K562 (cell line): ENCODE results near the gene SLCO3A1. TPM values are rescaled to one million over a fixed set of nuclear protein-coding genes. Genes with fewer than 3 reads are reported as not detected.

Experiments used
- ATAC-seq: fragments of 200-7000 bp; cut with Tn5 transposase; 3 replicates; pipeline ENCODE4 v1.9.1; 2020; ENCODE audit warnings: moderate library complexity
- BruUV-seq: library from RNA; stranded (reverse); fragments of 400-500 nt; replicated peaks from 2 replicates; lab custom pipeline; 2021; lab: Mats Ljungman, UMichigan
- CTCF ChIA-PET: fragments of 300-600 bp; formaldehyde crosslinking; extraction: SDS; loops from one replicate; lab custom pipeline; 2021; ENCODE audit warnings: low intra/inter-chr PET ratio; lab: Yijun Ruan, JAX
- POLR2A ChIA-PET: fragments of 300-600, 350-650 bp; sonication (Branson Sonifier 250); formaldehyde crosslinking; extraction: SDS; loops from one replicate; lab custom pipeline; 2021; ENCODE audit warnings: antibody characterized with exemption, inconsistent platforms; lab: Yijun Ruan, JAX
- DNase-seq, 4 experiments: peaks; one replicate each; pipeline versions ENCODE4 v3.0.0 to v3.0.0-alpha.2; 2011 to 2018; ENCODE audit warnings: low spot score in 3 of 4, mixed read lengths in 3 of 4; ENCODE audit errors: extremely low read depth in 1 of 4
- FAIRE-seq: peaks from 2 replicates; lab custom pipeline; 2011; peaks lifted over from hg19 to GRCh38; lab: Jason Lieb, UNC
- H2AFZ ChIP-seq: 2 replicates; pipeline ENCODE4 v1.6.0; 2011; ENCODE audit warnings: low read depth, low read length, control low read depth, inconsistent platforms
- H3K27ac ChIP-seq: fragments of 200-600 bp; 3 replicates; pipeline ENCODE4 v1.8.0; 2011; ENCODE audit warnings: low read depth, mild to moderate bottlenecking, control low read depth, inconsistent platforms, low read length, moderate library complexity, mixed read lengths; ENCODE audit errors: extremely low read depth
- H3K27me3 ChIP-seq, 2 experiments: fragments of 300-600 bp in 1 of 2; 2 replicates in 1 of 2; 3 replicates in 1 of 2; pipeline versions ENCODE4 v1.6.0 to v1.8.0; 2011; ENCODE audit warnings: inconsistent platforms in 2 of 2, low read length in 2 of 2, mild to moderate bottlenecking in 1 of 2, mixed read lengths in 1 of 2, moderate library complexity in 1 of 2; ENCODE audit not compliant: control insufficient read depth in 2 of 2, insufficient read depth in 2 of 2
- H3K36me3 ChIP-seq: fragments of 300-600 bp; 3 replicates; pipeline ENCODE4 v1.8.0; 2011; ENCODE audit warnings: mild to moderate bottlenecking, low read length, inconsistent platforms; ENCODE audit not compliant: control insufficient read depth, insufficient read depth
- H3K4me1 ChIP-seq, 2 experiments: fragments of 200-600 bp in 1 of 2; replicated peaks in 1 of 2; 2 replicates in 1 of 2; 3 replicates in 1 of 2; pipeline versions ENCODE4 v1.5.1 to v1.8.0; 2011; ENCODE audit warnings: inconsistent platforms in 2 of 2, low read length in 2 of 2, mild to moderate bottlenecking in 1 of 2, mixed read lengths in 1 of 2, moderate library complexity in 1 of 2; ENCODE audit not compliant: control insufficient read depth in 2 of 2, insufficient read depth in 2 of 2
- H3K4me2 ChIP-seq: 2 replicates; pipeline ENCODE4 v1.6.1; 2011; ENCODE audit warnings: low read length, control low read depth, inconsistent platforms, mixed read lengths; ENCODE audit not compliant: insufficient read depth
- H3K4me3 ChIP-seq: fragments of 200-600 bp; sonication (generic), shearing (Covaris generic); 2 replicates; pipeline ENCODE4 v1.5.1; 2016; ENCODE audit warnings: control low read depth, inconsistent platforms
- H3K79me2 ChIP-seq: fragments of 200-600 bp; 3 replicates; pipeline ENCODE4 v1.8.0; 2011; ENCODE audit warnings: low read length, inconsistent platforms; ENCODE audit not compliant: control insufficient read depth, insufficient read depth
- H3K9ac ChIP-seq, 2 experiments: 2 replicates each; pipeline versions ENCODE4 v1.6.0 to v1.6.1; 2011; ENCODE audit warnings: low read depth in 2 of 2, low read length in 2 of 2, control low read depth in 1 of 2, inconsistent platforms in 1 of 2, mild to moderate bottlenecking in 1 of 2, mixed read lengths in 1 of 2; ENCODE audit not compliant: insufficient read depth in 1 of 2
- H3K9me1 ChIP-seq: one replicate; pipeline ENCODE4 v1.6.0; 2011; ENCODE audit warnings: inconsistent platforms, mild to moderate bottlenecking, low read length, moderate library complexity; ENCODE audit not compliant: control insufficient read depth, insufficient read depth
- H3K9me3 ChIP-seq: replicated peaks from 2 replicates; pipeline ENCODE4 v1.5.1; 2011; ENCODE audit warnings: low read depth, low read length, inconsistent platforms; ENCODE audit not compliant: control insufficient read depth, insufficient read depth
- H4K20me1 ChIP-seq: replicated peaks from 2 replicates; pipeline ENCODE4 v1.6.1; 2011; ENCODE audit warnings: low read length, inconsistent platforms, mixed read lengths; ENCODE audit not compliant: control insufficient read depth, insufficient read depth
- CBX3 ChIP-seq, 2 experiments: IDR thresholded peaks; 1 replicate in 1 of 2; 2 replicates in 1 of 2; pipeline ENCODE4 v1.6.1; 2012; ENCODE audit warnings: inconsistent platforms in 2 of 2, low read length in 2 of 2, borderline replicate concordance in 1 of 2, control low read depth in 1 of 2
- HMG20A ChIP-seq: fragments of 450-650 bp; formaldehyde crosslinking; conservative IDR thresholded peaks from 2 replicates; pipeline ENCODE4 v1.4.0; 2020; ENCODE audit warnings: mild to moderate bottlenecking, mixed read lengths
- HNRNPL ChIP-seq: fragments of 200-400 bp; formaldehyde crosslinking; IDR thresholded peaks from 2 replicates; pipeline ENCODE4 v1.6.1; 2017; ENCODE audit warnings: low read depth, mild to moderate bottlenecking, low read length
- KDM5B ChIP-seq: fragments of 200-600 bp; sonication (generic); IDR thresholded peaks from 2 replicates; pipeline ENCODE4 v1.6.1; 2012; ENCODE audit warnings: low read depth, mild to moderate bottlenecking, moderate library complexity, low read length, control low read depth, inconsistent platforms; ENCODE audit not compliant: insufficient replicate concordance
- KHSRP ChIP-seq: fragments of 450-650 bp; IDR thresholded peaks from 2 replicates; pipeline ENCODE4 v1.6.1; 2017
- MCM2 ChIP-seq: fragments of 450-650 bp; IDR thresholded peaks from 2 replicates; pipeline ENCODE4 v1.6.1; 2017; ENCODE audit warnings: low read depth, mild to moderate bottlenecking
- MTF1 ChIP-seq: fragments of 250-450 bp; sonication (Bioruptor Pico); IDR thresholded peaks from 2 replicates; pipeline ENCODE4 v1.9.0; 2021; ENCODE audit warnings: moderate library complexity, mild to moderate bottlenecking, inconsistent platforms, borderline replicate concordance
- NFRKB ChIP-seq: fragments of 450-650 bp; IDR thresholded peaks from 2 replicates; pipeline ENCODE4 v1.6.1; 2016; ENCODE audit warnings: low read depth
- SMARCA4 ChIP-seq: fragments of 450-650 bp; IDR thresholded peaks from 2 replicates; pipeline ENCODE4 v1.6.1; 2016
- TBP ChIP-seq: optimal IDR thresholded peaks from 2 replicates; pipeline ENCODE3; 2011; ENCODE audit warnings: low read depth, low read length, improper control_type of control experiment
- TRIM24 ChIP-seq, 2 experiments: fragments of 450-650 bp; IDR thresholded peaks; 2 replicates each; pipeline ENCODE4 v1.6.1; 2016
- ZNF146 ChIP-seq: IDR thresholded peaks from one replicate; pipeline ENCODE4 v1.6.1; 2018; ENCODE audit warnings: missing compliant biosample characterization; ENCODE audit not compliant: unreplicated experiment
- ZNF174 ChIP-seq: fragments of 250-450 bp; sonication (Bioruptor Pico); IDR thresholded peaks from 2 replicates; pipeline ENCODE4 v1.4.0; 2020; ENCODE audit warnings: mild to moderate bottlenecking
- ZNF197 ChIP-seq: fragments of 200-800 bp; sonication (Bioruptor generic); IDR thresholded peaks from 2 replicates; pipeline ENCODE4 v1.6.1; 2016; ENCODE audit warnings: low read depth, missing genetic modification characterization, missing compliant biosample characterization
- ZNF347 ChIP-seq: fragments of 450-650 bp; formaldehyde crosslinking; IDR thresholded peaks from 2 replicates; pipeline ENCODE4 v1.4.0; 2020; ENCODE audit warnings: low read depth, mild to moderate bottlenecking, moderate library complexity
- WGBS: fragments of 100-300 bp; shearing (Covaris generic); methylation state at CpG from one replicate; pipeline ENCODE4 v1.1.6; 2016; ENCODE audit warnings: low coverage, mixed read lengths; ENCODE audit not compliant: insufficient coverage; ENCODE audit errors: missing lambda C conversion rate; 5-methylcytosine and 5-hydroxymethylcytosine counted together
- in situ Hi-C: fragments of 300-500 bp; cut with MboI; formaldehyde crosslinking; loops from 4 replicates; pipeline ENCODE4 v1.15.0; 2018; ENCODE audit warnings: inconsistent platforms, mixed read lengths
- intact Hi-C: fragments of 100-400 bp; cut with micrococcal nuclease; formaldehyde crosslinking; loops from 2 replicates; pipeline ENCODE4 v1.14.2; 2022
- polyA plus RNA-seq, 8 experiments: library from polyadenylated mRNA; depleted of rRNA in 4 of 8; stranded (reverse) in 5 of 8; unstranded in 3 of 8; fragments of >200 nt; fragmentation: Nextera tagmentation in 2 of 8; fragmentation: Illumina TruSeq in 1 of 8; extraction: Ambion mirVana in 2 of 8; extraction: Trizol in 1 of 8; gene quantifications; 2 replicates each; pipeline versions ENCODE4 v1.2.1 to v1.2.3, GENCODE V29; 2011 to 2014; ENCODE audit warnings: inconsistent platforms in 1 of 8, missing spikeins in 1 of 8
- total RNA-seq, 7 experiments: library from RNA; depleted of rRNA in 6 of 7; stranded (reverse); fragments of >200 nt in 6 of 7; fragmentation: Illumina TruSeq in 2 of 7; extraction: Trizol in 2 of 7; gene quantifications; 2 replicates each; pipeline versions ENCODE4 v1.2.1 to v1.2.3, GENCODE V29; 2011 to 2021; ENCODE audit warnings: low replicate concordance in 1 of 7
- TF ChIP-seq, protein P1 (sequence below): sonication (generic); formaldehyde crosslinking; IDR thresholded peaks from 2 replicates; pipeline ENCODE4 v1.8.0; 2022; ENCODE audit warnings: missing genetic modification reagents, mild to moderate bottlenecking, borderline replicate concordance
- TF ChIP-seq, protein P2 (sequence below): fragments of 250-450 bp; sonication (Bioruptor Pico); IDR thresholded peaks from 2 replicates; pipeline ENCODE4 v1.5.0; 2021
- TF ChIP-seq, protein P3 (sequence below): IDR thresholded peaks from 2 replicates; pipeline ENCODE4 v1.6.1; 2014; ENCODE audit warnings: antibody characterized with exemption
- TF ChIP-seq, protein P4 (sequence below): fragments of 450-650 bp; formaldehyde crosslinking; IDR thresholded peaks from 2 replicates; pipeline ENCODE4 v1.4.0; 2022; ENCODE audit warnings: missing genetic modification characterization
- TF ChIP-seq, protein P5 (sequence below): sonication (generic); formaldehyde crosslinking; IDR thresholded peaks from 2 replicates; pipeline ENCODE4 v1.9.0; 2022; ENCODE audit warnings: mild to moderate bottlenecking, missing genetic modification reagents

The SLCO3A1 gene
- total and polyA plus RNA-seq, 9 of the 15 experiments (the other 6 are each of a cell fraction or from before 2014, with no cell fraction given): 0.01 to 0.84 (median 0.06) TPM; not detected in 3

DNA sequence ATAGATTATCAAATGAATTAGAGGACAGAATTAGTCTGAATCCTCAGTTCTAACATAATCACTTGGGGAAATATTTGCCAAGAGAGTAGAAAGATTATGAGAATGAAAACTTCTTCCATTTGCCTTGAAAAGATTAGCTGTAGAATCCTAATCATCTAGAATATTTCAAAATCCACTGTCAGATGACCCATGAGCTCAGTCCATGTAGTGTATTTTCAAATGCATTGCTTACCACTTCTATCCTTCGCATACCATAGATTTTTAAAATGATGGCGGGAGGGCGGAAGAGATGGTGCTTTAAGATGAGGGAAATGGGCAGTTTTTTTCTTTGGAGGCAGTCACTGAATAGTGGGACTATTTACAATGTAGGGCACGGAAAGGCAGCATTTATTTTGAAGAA, 136.3 kb downstream of the SLCO3A1 start:
- Histone ChIP-seq H3K9ac (no peak overlapping the region), H4K20me1 (0 out of 2 replicates have a peak, but pooled peaks cover 2% of the 10 kb centered on the region), H3K9me1 (no peaks in the 10 kb centered on the region), H3K27ac (no peak overlapping the region), H3K79me2 (no peaks in the 10 kb centered on the region), H3K27me3 (peaks cover 2 to 14% of the 10 kb centered on the region in 2 experiments; a peak in 2 of 5 replicates), H3K4me3 (no peak overlapping the region), H3K4me2 (no peak overlapping the region), H3K9me3 (no peaks in the 10 kb centered on the region), H2AFZ (no peak overlapping the region), H3K36me3 (no peaks in the 10 kb centered on the region), H3K4me1 (no peaks in the 10 kb centered on the region)
- DNase-seq (no peak), ATAC-seq (no peak), FAIRE-seq (no peak)
- CTCF ChIA-PET: no interaction called here
- TF ChIP-seq KHSRP (no peak), TBP (no peak), SMARCA4 (no peak), MCM2 (no peak), HNRNPL (no peak), MTF1 (no peak), ZNF146 (CRISPR knock-in tag) (no peak), NFRKB (no peak), KDM5B (no peak), TRIM24 (IDR thresholded peaks at IDR 0.05) (no peak), HMG20A (CRISPR knock-in tag) (no peak), CBX3 (IDR thresholded peaks at IDR 0.05; ENCODE audit: borderline replicate concordance in 1 of 2, low read length in 2 of 2) (no peak), ZNF174 (no peak), ZNF347 (CRISPR knock-in tag) (no peak), ZNF197 (no peak)
- TF ChIP-seq, protein P1, sequence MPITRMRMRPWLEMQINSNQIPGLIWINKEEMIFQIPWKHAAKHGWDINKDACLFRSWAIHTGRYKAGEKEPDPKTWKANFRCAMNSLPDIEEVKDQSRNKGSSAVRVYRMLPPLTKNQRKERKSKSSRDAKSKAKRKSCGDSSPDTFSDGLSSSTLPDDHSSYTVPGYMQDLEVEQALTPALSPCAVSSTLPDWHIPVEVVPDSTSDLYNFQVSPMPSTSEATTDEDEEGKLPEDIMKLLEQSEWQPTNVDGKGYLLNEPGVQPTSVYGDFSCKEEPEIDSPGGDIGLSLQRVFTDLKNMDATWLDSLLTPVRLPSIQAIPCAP (CRISPR knock-in tag): no peak
- TF ChIP-seq, protein P2, sequence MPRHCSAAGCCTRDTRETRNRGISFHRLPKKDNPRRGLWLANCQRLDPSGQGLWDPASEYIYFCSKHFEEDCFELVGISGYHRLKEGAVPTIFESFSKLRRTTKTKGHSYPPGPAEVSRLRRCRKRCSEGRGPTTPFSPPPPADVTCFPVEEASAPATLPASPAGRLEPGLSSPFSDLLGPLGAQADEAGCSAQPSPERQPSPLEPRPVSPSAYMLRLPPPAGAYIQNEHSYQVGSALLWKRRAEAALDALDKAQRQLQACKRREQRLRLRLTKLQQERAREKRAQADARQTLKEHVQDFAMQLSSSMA (CRISPR knock-in tag): no peak
- TF ChIP-seq, protein P3, sequence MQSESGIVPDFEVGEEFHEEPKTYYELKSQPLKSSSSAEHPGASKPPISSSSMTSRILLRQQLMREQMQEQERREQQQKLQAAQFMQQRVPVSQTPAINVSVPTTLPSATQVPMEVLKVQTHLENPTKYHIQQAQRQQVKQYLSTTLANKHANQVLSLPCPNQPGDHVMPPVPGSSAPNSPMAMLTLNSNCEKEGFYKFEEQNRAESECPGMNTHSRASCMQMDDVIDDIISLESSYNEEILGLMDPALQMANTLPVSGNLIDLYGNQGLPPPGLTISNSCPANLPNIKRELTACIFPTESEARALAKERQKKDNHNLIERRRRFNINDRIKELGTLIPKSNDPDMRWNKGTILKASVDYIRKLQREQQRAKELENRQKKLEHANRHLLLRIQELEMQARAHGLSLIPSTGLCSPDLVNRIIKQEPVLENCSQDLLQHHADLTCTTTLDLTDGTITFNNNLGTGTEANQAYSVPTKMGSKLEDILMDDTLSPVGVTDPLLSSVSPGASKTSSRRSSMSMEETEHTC: no peak
- TF ChIP-seq, protein P4, sequence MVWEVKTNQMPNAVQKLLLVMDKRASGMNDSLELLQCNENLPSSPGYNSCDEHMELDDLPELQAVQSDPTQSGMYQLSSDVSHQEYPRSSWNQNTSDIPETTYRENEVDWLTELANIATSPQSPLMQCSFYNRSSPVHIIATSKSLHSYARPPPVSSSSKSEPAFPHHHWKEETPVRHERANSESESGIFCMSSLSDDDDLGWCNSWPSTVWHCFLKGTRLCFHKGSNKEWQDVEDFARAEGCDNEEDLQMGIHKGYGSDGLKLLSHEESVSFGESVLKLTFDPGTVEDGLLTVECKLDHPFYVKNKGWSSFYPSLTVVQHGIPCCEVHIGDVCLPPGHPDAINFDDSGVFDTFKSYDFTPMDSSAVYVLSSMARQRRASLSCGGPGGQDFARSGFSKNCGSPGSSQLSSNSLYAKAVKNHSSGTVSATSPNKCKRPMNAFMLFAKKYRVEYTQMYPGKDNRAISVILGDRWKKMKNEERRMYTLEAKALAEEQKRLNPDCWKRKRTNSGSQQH: no peak
- TF ChIP-seq, protein P5, sequence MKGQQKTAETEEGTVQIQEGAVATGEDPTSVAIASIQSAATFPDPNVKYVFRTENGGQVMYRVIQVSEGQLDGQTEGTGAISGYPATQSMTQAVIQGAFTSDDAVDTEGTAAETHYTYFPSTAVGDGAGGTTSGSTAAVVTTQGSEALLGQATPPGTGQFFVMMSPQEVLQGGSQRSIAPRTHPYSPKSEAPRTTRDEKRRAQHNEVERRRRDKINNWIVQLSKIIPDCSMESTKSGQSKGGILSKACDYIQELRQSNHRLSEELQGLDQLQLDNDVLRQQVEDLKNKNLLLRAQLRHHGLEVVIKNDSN (CRISPR knock-in tag): no peak
- BruUV-seq: no TSS peak
- in situ Hi-C loops: no loop called here
- POLR2A ChIA-PET: no interaction called here
- WGBS: 2% methylated on average over 4 of the region's 4 CpGs
- intact Hi-C loops: no loop called here
